Measurements from ENCODE around the gene PLA2G2C. TPM values are rescaled to one million over a fixed set of nuclear protein-coding genes. Genes with fewer than 3 reads are reported as not detected.
"Not testable (repeated sequence)": the region's sequence is repeated elsewhere in the genome, so short reads cannot be mapped to it uniquely, and the experiment has no call there.

PLA2G2C gene
- total and polyA plus RNA-seq, 2 of the 13 experiments (the other 11 are each of a cell fraction or from before 2014, with no cell fraction given) = not detected

DNA sequence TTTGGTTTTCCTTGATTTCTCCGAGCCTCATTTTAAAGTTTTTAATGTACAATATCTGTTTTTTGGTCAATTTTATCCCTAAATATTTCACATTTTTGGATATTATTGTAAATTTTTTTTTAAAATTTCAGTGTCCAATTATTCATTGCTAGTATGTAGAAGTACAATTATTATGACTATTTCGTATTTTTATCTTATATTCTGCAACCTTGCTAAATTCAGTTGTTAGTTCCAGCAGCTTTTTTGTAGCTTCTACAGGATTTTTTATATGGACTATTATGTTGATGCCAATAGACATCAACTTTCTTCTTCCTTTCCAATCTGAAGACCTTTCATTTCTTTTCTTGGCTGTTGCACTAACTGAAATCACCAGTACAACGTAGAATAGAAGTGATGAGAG, 51.3 kb downstream of the PLA2G2C start (continued):
- TF ChIP-seq SMAD3 (CRISPR knock-in tag; IDR thresholded peaks at IDR 0.05) (no peak), ZNF510 (CRISPR knock-in tag; IDR thresholded peaks at IDR 0.05; ENCODE audit: low read depth) (no peak), MAFF (IDR thresholded peaks at IDR 0.05; ENCODE audit: low read depth, low read length) (peak; percentile 34; the same call in 1 of the 2 replicates), MIXL1 (CRISPR knock-in tag; IDR thresholded peaks at IDR 0.05) (no peak), BCL6 (CRISPR knock-in tag; IDR thresholded peaks at IDR 0.05) (no peak)

DNA sequence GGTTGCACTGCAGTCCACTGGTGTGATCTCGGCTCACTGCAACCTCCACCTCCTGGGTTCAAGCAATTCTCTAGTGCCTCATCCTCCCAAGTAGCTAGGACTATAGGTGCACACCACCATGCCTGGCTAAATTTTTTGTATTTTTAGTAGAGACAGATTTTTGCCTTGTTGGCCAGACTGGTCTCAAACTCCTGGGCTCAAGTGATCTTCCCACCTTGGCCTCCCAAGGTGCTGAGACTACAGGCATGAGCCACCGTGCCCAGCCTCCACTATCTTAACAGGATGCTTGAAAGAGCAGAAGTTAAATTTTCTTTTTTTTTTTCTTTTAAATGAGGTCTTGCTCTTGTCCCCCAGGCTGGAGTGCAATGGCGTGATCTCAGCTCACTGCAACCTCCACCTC, 55.8 kb downstream of the PLA2G2C start:
- H3K9ac ChIP-seq (ENCODE audit: insufficient read depth, low read depth, low read length); H3K79me2 ChIP-seq (ENCODE audit: insufficient read depth, low read length); H3K36me3 ChIP-seq (replicated peaks in 1 of 2; ENCODE audit: control insufficient read depth in 1 of 2, insufficient read depth in 2 of 2, low read length in 2 of 2); H3K4me1 ChIP-seq (ENCODE audit: insufficient read depth, low read length); H4K20me1 ChIP-seq (ENCODE audit: insufficient read depth, low read length); CTCF ChIA-PET (ENCODE audit: low intra/inter-chr PET ratio, low total read pairs); ATAC-seq; DNase-seq (ENCODE audit: low spot score); H3K4me3 ChIP-seq (replicated peaks in 1 of 3; ENCODE audit: insufficient read depth in 1 of 3, low read depth in 2 of 3, low read length in 3 of 3); in situ Hi-C loops (cut with HindIII; ENCODE audit: extremely low pct_ligation_motif_present, low pct_unique_long_range_greater_than_20kb); H3K27me3 ChIP-seq (ENCODE audit: control insufficient read depth in 1 of 2, insufficient read depth in 2 of 2, low read length in 2 of 2); H2AFZ ChIP-seq (ENCODE audit: low read length); BruUV-seq (replicated peaks); H3K4me2 ChIP-seq (ENCODE audit: low read depth, low read length); H3K27ac ChIP-seq (ENCODE audit: extremely low read length, insufficient read depth, low read length); FAIRE-seq; POLR2A ChIA-PET; intact Hi-C loops (cut with micrococcal nuclease; ENCODE audit: unreplicated experiment); H3K9me3 ChIP-seq (ENCODE audit: low read length): not testable (repeated sequence)
- 11% methylated on average over 3 of the region's 3 CpGs for WGBS (ENCODE audit: low lambda C conversion rate)

DNA sequence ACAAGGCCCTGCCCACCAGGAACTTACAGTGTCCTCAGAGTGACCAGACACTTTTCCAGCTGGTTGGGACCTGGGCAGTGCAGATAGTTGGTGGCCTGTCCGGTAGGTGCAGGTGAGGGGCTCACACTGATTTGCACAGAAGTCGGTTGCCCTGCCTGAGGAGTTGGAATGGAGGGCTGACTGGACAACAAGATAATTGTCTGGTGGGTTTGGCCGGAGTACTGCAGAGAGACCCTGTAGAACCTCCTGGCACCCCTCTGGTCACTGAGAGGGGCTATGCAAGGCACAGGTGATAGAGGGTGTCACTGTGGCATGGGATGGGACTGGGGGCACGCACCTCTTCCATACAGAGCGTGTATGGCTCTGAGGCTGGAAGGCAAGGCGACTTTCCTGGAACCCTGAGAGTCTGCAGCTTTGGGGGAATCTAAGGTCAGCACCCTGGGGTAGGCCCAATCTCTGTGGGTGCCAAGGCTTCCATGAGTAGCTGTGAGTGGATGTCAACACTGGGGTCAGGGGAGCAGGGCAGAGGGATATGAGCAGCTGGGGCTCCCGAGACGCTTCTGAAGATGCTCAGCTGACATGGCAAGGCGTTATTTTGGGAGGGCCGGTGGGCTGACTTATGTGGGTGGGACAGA, 59.4 kb downstream of the PLA2G2C start:
- DNase-seq (ENCODE audit: low spot score) (no peak), FAIRE-seq (no peak), ATAC-seq (no peak)
- CTCF ChIA-PET (ENCODE audit: low intra/inter-chr PET ratio, low total read pairs) = no interaction called here
- Histone ChIP-seq H3K9ac (ENCODE audit: insufficient read depth, low read depth, low read length) (no peak overlapping the region), H3K36me3 (replicated peaks in 1 of 2; ENCODE audit: control insufficient read depth in 1 of 2, insufficient read depth in 2 of 2, low read length in 2 of 2) (no peaks in the 10 kb centered on the region), H3K4me2 (ENCODE audit: low read depth, low read length) (no peak overlapping the region), H3K27me3 (ENCODE audit: control insufficient read depth in 1 of 2, insufficient read depth in 2 of 2, low read length in 2 of 2) (0 out of 5 replicates have a peak, but pooled peaks cover 0 to 4% of the 10 kb centered on the region in 2 experiments), H3K9me3 (ENCODE audit: low read length) (no peaks in the 10 kb centered on the region), H4K20me1 (ENCODE audit: insufficient read depth, low read length) (no peaks in the 10 kb centered on the region), H3K4me3 (replicated peaks in 1 of 3; ENCODE audit: insufficient read depth in 1 of 3, low read depth in 2 of 3, low read length in 3 of 3) (no peak overlapping the region), H3K79me2 (ENCODE audit: insufficient read depth, low read length) (no peaks in the 10 kb centered on the region), H3K27ac (ENCODE audit: extremely low read length, insufficient read depth, low read length) (no peak overlapping the region), H2AFZ (ENCODE audit: low read length) (no peak overlapping the region), H3K4me1 (ENCODE audit: insufficient read depth, low read length) (no peaks in the 10 kb centered on the region)
- POLR2A ChIA-PET = no interaction called here
- 70% methylated on average over 7 of the region's 10 CpGs for WGBS (ENCODE audit: low lambda C conversion rate)
- intact Hi-C loops (cut with micrococcal nuclease; ENCODE audit: unreplicated experiment) (no loop called here), in situ Hi-C loops (cut with HindIII; ENCODE audit: extremely low pct_ligation_motif_present, low pct_unique_long_range_greater_than_20kb) (no loop called here)
- no TSS peak for BruUV-seq (replicated peaks)
- TF ChIP-seq RBM39 (IDR thresholded peaks at IDR 0.05; ENCODE audit: low read depth, low read length, poor library complexity, severe bottlenecking) (no peak), ZSCAN29 (CRISPR knock-in tag; conservative IDR thresholded peaks at IDR 0.05) (no peak)
- TF ChIP-seq, protein P1, sequence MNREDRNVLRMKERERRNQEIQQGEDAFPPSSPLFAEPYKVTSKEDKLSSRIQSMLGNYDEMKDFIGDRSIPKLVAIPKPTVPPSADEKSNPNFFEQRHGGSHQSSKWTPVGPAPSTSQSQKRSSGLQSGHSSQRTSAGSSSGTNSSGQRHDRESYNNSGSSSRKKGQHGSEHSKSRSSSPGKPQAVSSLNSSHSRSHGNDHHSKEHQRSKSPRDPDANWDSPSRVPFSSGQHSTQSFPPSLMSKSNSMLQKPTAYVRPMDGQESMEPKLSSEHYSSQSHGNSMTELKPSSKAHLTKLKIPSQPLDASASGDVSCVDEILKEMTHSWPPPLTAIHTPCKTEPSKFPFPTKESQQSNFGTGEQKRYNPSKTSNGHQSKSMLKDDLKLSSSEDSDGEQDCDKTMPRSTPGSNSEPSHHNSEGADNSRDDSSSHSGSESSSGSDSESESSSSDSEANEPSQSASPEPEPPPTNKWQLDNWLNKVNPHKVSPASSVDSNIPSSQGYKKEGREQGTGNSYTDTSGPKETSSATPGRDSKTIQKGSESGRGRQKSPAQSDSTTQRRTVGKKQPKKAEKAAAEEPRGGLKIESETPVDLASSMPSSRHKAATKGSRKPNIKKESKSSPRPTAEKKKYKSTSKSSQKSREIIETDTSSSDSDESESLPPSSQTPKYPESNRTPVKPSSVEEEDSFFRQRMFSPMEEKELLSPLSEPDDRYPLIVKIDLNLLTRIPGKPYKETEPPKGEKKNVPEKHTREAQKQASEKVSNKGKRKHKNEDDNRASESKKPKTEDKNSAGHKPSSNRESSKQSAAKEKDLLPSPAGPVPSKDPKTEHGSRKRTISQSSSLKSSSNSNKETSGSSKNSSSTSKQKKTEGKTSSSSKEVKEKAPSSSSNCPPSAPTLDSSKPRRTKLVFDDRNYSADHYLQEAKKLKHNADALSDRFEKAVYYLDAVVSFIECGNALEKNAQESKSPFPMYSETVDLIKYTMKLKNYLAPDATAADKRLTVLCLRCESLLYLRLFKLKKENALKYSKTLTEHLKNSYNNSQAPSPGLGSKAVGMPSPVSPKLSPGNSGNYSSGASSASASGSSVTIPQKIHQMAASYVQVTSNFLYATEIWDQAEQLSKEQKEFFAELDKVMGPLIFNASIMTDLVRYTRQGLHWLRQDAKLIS (CRISPR knock-in tag; IDR thresholded peaks at IDR 0.05) = no peak

Data from HepG2 (cell line).